ENCODE measurements around the gene BRAT1.
"Not testable (repeated sequence)": the region's sequence is repeated elsewhere in the genome, so short reads cannot be mapped to it uniquely, and the experiment has no call there.

The BRAT1 gene

DNA sequence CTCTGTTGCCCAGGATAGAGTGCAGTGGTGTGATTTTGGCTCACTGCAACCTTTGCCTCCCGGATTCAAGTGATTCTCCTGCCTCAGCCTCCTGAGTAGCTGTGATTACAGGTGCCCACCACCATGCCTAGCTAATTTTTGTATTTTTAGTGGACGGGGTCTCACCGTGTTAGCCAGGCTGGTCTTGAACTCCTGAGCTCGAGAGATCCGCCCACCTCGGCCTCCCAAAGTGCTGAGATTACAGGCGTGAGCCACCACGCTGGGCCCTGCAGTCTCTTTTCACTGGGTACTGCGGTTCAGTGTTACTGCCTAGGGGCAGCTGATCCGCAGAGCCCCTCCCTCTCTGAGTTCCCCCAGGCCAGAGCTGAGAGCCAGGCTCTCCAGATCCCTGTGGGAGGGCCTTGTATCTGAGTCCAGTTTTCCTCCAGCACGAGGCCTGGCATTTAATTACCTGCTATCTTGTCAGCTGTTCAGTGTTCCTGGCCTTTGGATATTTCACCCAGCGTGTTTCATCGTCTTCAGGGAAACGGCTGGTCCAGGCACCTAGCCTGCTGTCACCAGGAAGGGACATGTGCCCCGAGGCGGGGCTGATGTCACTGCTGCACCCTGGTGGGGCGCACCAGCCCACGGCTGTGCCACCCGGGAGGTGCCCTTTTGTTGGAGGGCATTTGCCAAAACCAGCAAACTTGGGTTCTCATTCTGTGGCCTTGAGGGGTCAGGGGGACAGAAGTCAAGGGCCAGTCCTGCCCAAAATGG is 19.3 kb downstream of the BRAT1 start:
- not testable (repeated sequence) for DNase-seq (ENCODE audit: low spot score)

DNA sequence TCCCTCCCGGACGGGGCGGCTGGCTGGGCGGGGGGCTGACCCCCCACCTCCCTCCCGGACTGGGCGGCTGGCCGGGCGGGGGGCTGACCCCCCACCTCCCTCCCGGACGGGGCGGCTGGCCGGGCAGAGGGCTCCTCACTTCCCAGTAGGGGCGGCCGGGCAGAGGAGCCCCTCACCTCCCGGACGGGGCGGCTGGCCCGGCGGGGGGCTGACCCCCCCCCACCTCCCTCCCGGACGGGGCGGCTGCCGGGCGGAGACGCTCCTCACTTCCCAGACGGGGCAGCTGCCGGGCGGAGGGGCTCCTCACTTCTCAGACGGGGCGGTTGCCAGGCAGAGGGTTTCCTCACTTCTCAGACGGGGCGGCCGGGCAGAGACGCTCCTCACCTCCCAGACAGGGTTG is 21.1 kb downstream of the BRAT1 start:
- DNase-seq (ENCODE audit: low spot score) = not testable (repeated sequence)

DNA sequence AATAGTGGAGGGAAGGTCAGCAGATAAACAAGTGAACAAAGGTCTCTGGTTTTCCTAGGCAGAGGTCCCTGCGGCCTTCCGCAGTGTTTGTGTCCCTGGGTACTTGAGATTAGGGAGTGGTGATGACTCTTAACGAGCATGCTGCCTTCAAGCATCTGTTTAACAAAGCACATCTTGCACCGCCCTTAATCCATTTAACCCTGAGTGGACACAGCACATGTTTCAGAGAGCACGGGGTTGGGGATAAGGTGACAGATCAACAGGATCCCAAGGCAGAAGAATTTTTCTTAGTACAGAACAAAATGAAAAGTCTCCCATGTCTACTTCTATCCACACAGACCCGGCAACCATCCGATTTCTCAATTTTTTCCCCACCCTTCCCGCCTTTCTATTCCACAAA is 21.8 kb downstream of the BRAT1 start:
- not testable (repeated sequence) for DNase-seq (ENCODE audit: low spot score)

DNA sequence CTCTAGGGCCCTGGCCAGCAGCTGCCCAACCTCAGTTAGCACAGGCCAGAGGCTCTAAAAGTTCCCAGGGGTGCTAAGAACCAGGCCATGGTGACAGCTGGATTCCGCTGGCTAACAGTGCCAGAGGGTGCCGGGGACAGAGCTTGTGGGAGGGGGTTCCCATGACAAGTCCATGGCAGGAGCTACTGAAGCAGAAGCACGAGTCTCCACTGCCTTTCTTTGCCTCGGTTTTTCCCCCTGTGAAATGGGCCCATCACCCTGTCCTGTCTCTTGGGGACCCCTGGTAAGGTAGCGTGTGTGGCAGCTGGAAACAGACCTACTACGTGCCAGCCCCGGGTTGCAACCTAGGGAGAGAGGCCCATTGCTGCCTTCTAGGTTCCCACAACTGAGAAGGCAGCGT is 22.5 kb downstream of the BRAT1 start:
- DNase-seq (ENCODE audit: low spot score) = not testable (repeated sequence)

DNA sequence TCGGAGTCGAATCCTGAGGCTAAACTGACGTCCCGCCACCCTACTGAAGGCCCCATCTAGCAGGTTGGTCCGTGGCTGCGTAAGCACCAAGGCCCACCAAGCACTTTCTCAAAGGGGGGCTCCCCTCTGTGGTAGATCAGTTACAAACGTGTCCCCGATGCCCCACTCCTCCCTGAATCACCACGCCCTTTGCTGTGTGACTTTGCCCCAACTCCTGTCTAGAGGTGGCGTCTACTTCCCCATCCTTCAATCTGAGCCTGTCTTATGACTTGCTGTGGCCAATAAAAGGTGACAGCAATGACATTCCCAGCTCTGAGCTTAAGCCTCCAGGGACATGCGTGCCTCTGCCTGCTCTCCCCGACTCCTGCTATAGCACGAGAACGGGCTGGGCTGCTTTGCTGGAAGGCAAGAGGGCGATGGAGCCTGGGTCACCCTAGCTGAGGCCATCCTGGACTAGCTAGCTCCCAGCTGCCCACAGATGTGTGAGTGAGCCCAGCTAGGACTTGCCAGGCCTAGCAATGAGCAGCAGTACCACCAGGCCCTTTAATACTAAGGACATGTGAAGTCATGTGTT is 23.0 kb downstream of the BRAT1 start:
- not testable (repeated sequence) for DNase-seq (ENCODE audit: low spot score)

DNA sequence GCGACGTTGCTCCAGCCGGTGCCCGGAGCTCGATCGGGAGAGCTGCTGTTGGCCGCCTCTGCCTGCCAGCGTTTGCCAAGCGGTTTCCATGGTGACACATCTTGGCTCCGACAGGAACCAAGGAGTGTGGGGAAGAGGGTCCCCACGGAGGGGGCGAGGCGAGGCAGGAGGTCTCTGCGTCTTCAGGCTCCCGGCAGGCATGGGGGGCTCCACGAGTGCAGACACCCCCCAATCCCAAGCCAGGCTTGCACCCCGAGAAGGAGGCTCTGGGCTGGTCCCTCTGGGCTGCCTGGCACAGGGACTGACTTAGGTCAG is 23.6 kb downstream of the BRAT1 start:
- not testable (repeated sequence) for DNase-seq (ENCODE audit: low spot score)

DNA sequence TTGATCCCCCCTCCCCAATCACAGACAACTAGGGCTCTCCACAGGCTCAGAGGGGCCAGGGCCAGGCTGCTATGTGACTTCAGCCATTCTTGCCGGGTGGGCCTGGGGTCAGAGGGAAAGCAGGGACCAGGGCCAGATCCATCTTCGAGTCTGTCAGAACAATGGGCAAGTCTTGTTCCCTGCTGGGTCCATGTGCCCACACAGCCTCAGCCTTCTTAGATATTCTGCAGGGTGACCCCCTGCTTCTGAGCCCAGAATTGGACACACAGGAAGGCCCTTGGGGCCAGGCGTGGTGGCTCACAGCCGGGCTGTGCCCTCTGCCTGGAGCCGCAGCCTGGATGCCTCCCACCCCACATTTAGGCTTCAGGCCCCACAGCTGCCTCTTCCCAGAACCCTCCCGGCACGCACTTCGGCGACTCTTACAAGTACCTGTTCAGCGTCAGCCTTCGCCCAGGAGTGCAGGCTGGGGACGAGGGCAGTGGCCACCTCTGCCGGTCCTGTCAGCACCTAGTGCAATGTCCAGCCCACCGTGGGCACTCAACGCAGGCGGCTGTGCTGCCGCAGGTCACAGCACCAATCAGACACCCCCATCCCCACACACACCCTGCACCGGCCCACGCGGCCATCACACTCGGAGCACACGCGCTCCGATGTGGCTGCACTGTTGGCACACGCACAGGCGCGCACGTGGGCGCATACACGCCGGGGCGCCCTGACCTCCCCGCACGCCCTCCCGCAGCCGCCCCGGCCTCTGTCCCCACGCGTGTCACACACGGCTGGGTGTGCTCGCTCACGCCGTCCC is 24.1 kb downstream of the BRAT1 start:
- not testable (repeated sequence) for DNase-seq (ENCODE audit: low spot score)

DNA sequence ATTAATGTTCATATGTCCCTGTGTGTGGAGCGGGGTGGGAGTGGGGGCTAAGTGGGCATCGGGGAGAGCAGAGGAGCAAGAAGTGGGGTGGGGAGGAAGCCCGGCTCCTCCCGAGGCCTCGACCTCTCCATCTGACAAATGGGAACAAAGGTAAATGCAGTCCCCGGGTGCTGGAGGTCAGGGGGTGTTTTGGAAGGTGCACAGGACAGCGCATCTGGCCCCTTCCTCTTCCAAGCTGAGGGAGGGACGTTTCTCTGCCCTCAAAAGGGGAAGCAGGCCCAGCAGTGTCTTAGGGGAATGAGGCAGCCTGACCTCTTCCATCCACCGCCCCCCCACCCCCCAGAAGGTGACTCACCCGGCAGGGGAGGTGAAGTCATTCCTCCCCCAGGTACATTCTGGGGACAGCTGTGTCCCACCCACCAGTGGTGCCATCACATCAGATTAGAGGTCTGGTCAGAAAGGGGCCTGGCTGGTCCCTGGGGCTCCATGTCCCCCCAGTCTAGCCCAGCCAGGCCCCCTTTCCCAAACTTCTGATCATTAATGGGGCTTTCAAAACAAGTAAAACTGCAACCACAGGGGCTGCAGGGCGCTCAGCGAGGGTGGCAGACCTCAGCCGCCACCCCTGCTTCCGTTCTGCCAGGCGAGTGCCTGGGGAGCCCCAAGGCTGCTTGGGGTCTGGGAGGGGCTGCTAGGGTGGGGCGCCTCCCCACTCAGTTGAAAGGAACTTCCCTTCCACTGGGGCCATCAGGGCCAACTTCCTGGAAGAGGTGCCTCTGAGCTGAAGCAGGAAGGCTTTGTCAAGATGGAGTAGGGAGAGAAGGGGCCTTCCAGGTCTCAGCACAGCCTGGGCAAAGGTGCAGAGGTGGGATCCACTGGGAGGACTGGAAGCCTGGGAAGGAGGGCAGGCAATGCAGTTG is 25.0 kb downstream of the BRAT1 start:
- peak; percentile 57 for DNase-seq (ENCODE audit: low spot score)

DNA sequence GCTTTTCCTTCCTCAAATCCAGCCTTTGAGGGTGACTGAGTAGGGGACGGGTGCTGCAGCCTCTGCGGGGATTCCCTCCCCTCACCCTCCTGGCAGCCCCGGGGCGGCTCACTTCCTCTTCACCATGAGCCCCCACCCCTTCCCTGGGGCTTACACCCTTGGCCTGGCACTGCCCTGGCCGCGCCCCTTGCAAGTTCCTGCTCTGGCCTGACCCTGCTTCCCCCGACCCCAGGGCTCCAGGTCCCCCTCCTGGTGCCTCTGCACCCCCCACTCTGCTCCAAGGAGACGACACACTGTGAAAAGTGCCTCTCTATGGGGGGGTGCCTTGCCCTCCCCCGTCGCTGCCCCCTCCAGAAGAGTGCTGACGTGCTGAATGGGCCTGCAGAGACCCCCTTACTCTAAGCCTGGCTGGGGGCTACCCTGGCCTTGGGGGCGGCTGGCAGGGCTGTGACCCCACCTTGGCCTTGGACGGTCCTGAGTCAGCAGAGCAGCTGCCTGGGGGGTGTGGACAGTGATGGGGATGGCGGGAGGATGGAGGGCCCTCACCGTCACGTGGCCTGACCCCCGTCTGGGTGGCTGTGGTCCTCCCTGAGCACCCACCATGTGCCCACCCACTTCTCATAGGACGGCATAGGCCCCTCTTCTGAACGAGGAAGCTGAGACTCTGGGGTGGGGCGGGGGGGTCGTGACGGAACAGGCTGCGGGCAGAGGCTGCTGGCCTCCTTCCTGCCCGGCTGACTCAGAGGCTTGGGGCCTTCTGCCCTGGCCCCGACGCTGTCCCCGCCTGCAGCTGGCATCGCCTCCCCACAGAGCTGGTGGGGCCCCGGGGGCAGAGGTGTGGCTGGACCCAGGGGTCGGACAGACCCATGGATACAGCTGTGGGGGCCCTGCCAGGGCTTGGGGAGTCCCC is 25.9 kb downstream of the BRAT1 start:
- peak; percentile 90 for DNase-seq (ENCODE audit: low spot score)

DNA sequence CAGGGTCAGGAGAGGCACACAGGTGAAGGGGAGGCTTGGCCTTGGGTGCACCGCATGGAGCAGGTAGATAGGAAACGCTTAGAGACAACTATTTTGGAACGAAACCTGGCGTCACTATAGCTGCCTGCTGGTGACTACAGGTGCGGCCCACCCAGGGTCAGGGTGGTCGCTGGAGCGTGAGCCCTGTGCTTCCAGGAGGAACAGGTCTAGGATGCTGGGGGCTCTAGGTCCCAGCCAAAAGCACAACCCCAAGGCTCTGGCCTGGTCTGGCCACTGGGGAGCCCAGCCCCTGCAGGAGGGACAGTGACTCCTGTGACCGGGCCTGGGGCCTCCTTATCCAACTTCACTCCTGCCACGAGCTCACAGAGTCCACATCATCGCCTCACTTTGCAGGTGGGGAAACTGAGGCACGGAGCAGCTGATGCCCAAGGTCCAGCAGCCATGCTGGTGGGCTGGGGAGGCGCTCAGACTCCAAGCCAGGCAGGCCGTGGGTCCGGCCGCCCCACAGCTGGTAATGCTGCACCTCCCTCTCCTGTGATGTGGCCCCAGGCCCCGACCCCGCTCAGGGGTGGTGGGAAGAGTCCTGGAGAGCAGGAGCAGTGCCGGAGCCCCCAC is 26.7 kb downstream of the BRAT1 start:
- DNase-seq (ENCODE audit: low spot score) = no peak

DNA sequence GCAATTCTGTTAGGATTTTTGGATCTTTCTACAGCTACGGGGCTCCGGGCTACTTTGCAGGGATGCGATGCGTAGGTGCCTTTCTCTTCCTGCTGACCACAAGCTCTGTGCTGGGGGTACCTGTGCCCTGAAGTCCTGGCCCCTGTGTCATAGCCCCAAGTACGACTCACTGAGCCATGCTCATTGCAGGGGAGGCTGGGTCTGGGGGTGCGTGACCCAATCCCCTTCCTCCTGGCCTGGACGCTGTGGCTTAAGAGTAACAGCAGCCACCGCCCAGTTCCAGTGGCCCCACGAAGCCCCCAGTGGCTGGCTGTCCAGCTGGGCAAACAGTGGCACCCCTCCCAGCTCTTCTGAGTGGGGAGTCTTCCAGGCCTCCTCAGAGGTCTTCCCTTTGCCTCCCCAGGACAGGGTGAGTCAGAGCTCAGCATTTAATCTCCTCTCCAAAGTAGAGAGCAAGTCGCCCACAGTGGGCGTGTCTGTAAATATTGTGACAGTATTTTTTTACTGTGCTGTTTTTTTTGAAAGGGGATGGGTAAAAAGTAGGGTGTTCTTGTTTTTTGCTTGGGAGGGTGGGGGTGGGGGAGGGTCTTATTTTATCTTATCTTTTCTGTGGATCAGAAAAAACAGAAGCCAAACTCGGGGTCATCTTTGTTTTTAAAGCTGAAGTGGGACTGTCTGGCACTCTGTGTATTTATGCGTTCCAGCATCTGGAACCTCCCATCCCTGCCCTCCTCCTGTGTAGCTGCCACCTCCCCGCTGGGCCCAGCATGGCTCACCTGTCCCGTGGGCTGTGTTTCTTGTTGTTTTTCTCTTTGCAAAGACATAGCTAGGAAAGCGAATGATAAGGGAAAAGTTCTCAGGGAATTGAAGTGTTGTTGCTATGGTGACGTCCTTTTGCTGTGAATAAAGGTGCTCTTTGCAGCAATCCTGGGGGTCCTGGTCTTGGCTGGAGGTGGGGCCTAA is 27.5 kb downstream of the BRAT1 start:
- peak; percentile 84 for DNase-seq (ENCODE audit: low spot score)

DNA sequence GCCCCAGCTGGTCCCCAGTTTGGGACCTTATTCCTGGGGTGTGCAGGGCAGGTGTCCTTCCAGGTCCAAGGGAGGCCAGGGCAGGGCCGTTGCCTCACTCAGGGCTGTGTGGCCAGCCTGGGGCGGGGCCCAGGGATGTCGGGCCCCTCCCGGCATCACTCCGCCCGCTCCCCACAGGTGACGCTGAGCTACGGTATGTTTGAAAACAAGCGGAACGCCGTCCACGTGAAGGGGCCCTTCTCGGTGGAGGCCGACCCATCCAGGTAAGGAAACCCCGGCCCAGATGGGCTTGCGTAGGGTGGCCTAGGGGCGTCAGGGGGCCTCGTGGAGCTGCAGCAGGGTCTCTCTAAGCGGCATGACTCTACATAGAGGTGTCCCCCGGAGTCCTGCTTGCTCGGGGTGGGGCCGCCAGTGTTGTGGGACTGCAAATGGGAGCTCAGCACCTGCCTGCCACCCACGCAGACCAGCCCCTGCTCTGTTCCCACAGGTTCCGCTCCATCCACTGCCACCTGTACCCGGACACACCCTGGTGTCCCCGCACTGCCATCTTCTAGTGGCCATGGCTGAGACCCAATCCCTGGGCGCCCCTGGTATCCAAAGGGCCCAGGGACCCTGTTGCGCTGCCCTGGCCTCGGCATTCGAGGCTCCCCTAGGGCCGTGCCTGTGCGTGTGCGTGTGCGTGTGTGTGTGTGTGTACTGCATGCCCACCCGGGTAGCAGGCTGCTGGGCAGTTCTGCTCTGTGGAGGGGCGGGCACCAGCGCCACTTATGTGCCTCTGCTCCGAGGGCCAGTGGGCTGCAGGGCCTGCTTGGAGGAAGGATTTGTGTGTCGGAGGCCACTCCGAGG is 28.4 kb downstream of the BRAT1 start:
- DNase-seq (ENCODE audit: low spot score) = no peak

DNA sequence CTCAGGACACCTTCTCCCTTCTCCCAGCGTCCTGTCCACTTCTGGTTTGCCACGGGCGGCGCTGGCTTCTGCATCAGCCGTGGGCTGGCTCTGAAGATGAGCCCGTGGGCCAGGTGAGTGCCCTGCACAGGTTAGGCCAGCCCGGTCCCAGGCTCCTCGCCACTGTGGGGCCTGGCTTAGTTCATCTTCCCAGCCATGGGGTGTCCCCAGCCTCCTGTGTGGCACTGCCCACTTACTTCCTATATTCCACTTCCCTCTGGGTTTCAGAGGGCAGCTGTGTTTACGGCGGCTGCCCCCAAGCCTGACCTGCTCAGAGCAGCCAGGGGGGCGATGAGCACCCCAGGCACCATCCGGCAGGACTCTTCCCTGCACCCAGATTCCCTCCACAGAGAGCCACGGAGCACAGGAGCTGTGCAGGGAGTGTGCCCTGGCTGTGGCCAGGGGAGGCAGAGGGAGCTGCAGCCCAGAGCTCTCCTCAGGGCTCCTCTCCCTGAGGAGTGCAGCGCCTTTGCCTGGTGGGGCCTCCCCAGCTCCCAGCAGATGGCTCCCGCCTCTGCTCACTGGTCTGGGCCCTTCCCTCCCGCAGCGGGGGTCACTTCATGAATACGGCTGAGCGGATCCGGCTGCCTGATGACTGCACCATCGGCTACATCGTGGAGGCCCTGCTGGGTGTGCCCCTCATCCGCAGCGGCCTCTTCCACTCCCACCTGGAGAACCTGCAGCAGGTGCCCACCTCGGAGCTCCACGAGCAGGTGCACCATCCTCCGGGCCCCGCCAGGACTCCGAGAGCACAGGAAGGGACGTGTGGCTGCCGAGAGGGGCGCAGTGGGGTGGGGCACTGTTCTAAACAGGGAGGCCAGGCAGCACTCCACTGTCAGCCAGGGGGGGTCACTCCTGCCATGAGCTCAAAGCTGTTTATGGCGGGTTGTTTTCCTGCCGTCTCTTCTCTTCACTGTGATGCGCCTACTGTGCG is 29.4 kb downstream of the BRAT1 start:
- DNase-seq (ENCODE audit: low spot score) = no peak

DNA sequence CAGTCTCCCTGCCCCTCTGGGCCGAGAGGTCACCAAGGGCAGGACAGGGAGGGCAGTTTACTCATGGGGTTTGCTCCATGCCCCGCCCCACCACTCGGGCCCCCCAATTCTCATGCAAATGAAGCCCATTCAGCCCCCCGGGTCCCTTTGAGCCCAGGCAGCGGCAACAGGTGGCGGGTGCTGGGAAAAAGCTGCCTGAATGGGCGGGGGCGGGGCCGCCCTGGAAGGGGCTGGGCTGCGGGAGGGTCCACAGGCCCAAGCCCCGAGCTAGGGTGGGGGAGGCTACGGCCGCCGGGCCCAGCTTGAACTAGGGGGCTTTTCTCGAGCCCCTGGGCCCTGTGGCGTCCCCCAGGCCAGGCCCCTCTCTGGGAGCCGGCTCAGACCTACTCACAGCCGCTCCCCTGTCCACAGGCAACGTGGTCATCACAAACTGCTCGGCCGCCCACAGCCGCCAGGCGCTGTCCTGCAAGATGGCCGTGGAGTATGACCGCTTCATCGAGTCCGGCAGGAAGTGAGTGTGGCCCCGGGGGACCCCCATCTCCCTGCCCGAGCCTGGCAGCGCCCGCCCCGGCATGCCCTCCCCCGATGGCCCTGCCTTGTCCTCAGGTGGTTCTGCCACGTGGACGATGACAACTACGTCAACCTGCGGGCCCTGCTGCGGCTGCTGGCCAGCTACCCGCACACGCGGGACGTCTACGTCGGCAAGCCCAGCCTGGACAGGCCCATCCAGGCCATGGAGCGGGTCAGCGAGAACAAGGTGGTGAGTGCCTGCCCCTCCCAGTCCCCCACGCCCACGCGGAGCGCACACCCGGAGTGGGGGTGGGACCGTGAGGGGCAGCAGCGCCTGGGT is 30.3 kb downstream of the BRAT1 start:
- DNase-seq (ENCODE audit: low spot score) = no peak

DNA sequence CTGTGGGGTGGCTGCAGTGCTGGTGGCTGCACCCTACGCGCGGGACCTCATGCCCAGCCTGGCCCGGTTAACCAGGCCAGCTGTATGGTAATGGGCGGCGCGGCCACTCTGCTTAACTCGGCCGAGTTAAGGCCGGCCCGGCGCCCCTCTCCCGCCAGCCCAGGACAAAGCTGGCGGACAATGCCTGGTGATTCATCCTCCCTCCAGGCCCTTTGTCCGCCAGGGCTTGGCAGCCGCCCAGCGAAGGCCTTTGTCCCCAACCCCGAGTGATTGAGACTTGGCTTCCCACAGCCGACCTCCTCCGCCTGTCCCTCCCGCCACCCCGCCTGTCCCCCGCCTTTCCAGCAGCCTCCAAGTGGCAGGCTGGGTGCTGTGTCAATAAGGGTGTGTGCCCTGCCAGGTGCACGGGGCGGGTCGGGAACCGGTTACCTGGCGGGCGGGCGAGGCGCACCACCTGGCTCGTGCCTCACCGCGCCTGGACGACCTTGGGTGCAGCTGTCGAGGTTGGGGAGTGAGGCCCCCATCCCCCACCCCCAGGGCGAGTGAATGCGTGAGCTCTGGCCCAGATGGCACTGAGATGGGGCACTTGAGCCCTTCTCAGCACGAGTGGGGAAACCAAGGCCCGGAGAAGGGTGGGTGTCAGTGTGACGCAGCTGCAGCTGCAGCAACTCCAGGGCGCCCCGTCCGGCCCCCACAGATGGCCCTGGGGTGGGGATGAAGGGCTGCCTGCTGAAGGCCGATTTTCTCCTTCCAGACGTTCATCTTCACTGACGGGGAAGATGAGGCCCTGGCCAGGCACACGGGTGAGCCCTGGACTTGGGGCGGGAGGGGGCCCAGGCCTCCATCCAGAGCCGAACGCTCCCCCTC is 31.1 kb downstream of the BRAT1 start:
- no peak for DNase-seq (ENCODE audit: low spot score)
